ENCODE measurements around the gene HOXC9. TPM values are rescaled to one million over a fixed set of nuclear protein-coding genes. Genes with fewer than 3 reads are reported as not detected.
A peak's percentile ranks its signal among the peaks of the same experiment; 100 is the strongest.

Gene HOXC9
- total RNA-seq, 2 donors from 2014 or later, result not detected

- H3K36me3 Mint-ChIP-seq, result peaks cover 4 to 14% of the 10 kb centered on the region in 2 donors
- no peak overlapping the region for H3K27ac Mint-ChIP-seq
- no peak for DNase-seq (ENCODE audit: low spot score in 2 of 2)
- peak in 1 of 2 donors; percentile 18 for ATAC-seq
- no peaks in the 10 kb centered on the region for H3K9me3 Mint-ChIP-seq
Measured at GRCh38 chr12:54032086-54032619, 32.2 kb downstream of the HOXC9 start.

GRCh38 chr12:54032627-54033100, 32.7 kb downstream of the HOXC9 start, which contains the start of gene HOXC5:
Gene HOXC5, plus strand, starts transcription at chr12:54033050. Its CDS starts 73 bp downstream, at chr12:54033123.
- Mint-ChIP-seq H3K27ac (no peak within 1 kb of the TSS), H3K36me3 (peaks cover 4 to 14% of the 10 kb centered on the region in 2 donors), H3K9me3 (no peaks in the 10 kb centered on the region)
- DNase-seq (ENCODE audit: low spot score in 2 of 2), result peak in 1 of 2 donors; percentile 73
- peak; percentile 31 to 40 for ATAC-seq

- Mint-ChIP-seq H3K27ac (no peak overlapping the region), H3K9me3 (no peaks in the 10 kb centered on the region), H3K36me3 (peaks cover 4 to 14% of the 10 kb centered on the region in 2 donors)
- peak; percentile 32 to 34 for ATAC-seq
- DNase-seq (ENCODE audit: low spot score in 2 of 2), result no peak
Measured at GRCh38 chr12:54033106-54033979, 33.4 kb downstream of the HOXC9 start.

GRCh38 chr12:54033980-54034784, 34.2 kb downstream of the HOXC9 start:
- peaks cover 4 to 14% of the 10 kb centered on the region in 2 donors for H3K36me3 Mint-ChIP-seq
- no peaks in the 10 kb centered on the region for H3K9me3 Mint-ChIP-seq
- H3K27ac Mint-ChIP-seq, result no peak overlapping the region
- DNase-seq (ENCODE audit: low spot score in 2 of 2) (no peak), ATAC-seq (no peak)

- Mint-ChIP-seq H3K36me3 (peaks cover 4 to 14% of the 10 kb centered on the region in 2 donors), H3K27ac (peak overlapping the region in 1 of 2 donors; percentile 60), H3K9me3 (no peaks in the 10 kb centered on the region)
- ATAC-seq, result no peak
- DNase-seq (ENCODE audit: low spot score in 2 of 2), result no peak
Measured at GRCh38 chr12:54034785-54035310, 34.9 kb downstream of the HOXC9 start.

GRCh38 chr12:54035568-54036264, 35.8 kb downstream of the HOXC9 start:
- Mint-ChIP-seq H3K27ac (no peak overlapping the region), H3K36me3 (peaks cover 4 to 14% of the 10 kb centered on the region in 2 donors), H3K9me3 (no peaks in the 10 kb centered on the region)
- DNase-seq (ENCODE audit: low spot score in 2 of 2), result no peak
- no peak for ATAC-seq

- H3K9me3 Mint-ChIP-seq, result no peaks in the 10 kb centered on the region
Measured at GRCh38 chr12:54036620-54037359, 36.8 kb downstream of the HOXC9 start.

GRCh38 chr12:54037360-54038283, 37.7 kb downstream of the HOXC9 start:
- Mint-ChIP-seq H3K36me3 (peaks cover 4 to 9% of the 10 kb centered on the region in 2 donors), H3K27ac (no peak overlapping the region), H3K9me3 (no peaks in the 10 kb centered on the region)
- ATAC-seq (no peak), DNase-seq (ENCODE audit: low spot score in 2 of 2) (no peak)

More at GRCh38 chr12:54036620-54037359, 36.8 kb downstream of the HOXC9 start:
- peak in 1 of 2 donors; percentile 27 for ATAC-seq
- Mint-ChIP-seq H3K36me3 (peaks cover 4 to 14% of the 10 kb centered on the region in 2 donors), H3K27ac (no peak overlapping the region)
- DNase-seq (ENCODE audit: low spot score in 2 of 2), result no peak

- no peak overlapping the region for H3K27ac Mint-ChIP-seq
- ATAC-seq (no peak), DNase-seq (ENCODE audit: low spot score in 2 of 2) (no peak)
- H3K9me3 Mint-ChIP-seq, result no peaks in the 10 kb centered on the region
- peaks cover 3 to 7% of the 10 kb centered on the region in 2 donors for H3K36me3 Mint-ChIP-seq
Measured at GRCh38 chr12:54038284-54038870, 38.4 kb downstream of the HOXC9 start.

- Mint-ChIP-seq H3K36me3 (peaks cover 0 to 5% of the 10 kb centered on the region in 2 donors), H3K27ac (no peak overlapping the region), H3K9me3 (no peaks in the 10 kb centered on the region)
- no peak for ATAC-seq
- no peak for DNase-seq (ENCODE audit: low spot score in 2 of 2)
Measured at GRCh38 chr12:54038871-54039414, 39.0 kb downstream of the HOXC9 start.

GRCh38 chr12:54039417-54040147, 39.6 kb downstream of the HOXC9 start:
- Mint-ChIP-seq H3K36me3 (peaks cover 0 to 5% of the 10 kb centered on the region in 2 donors), H3K9me3 (no peaks in the 10 kb centered on the region), H3K27ac (no peak overlapping the region)
- no peak for DNase-seq (ENCODE audit: low spot score in 2 of 2)
- no peak for ATAC-seq

- DNase-seq (ENCODE audit: low spot score in 2 of 2) (no peak), ATAC-seq (no peak)
- Mint-ChIP-seq H3K27ac (no peak overlapping the region), H3K36me3 (peaks cover 0 to 1% of the 10 kb centered on the region in 2 donors), H3K9me3 (no peaks in the 10 kb centered on the region)
Measured at GRCh38 chr12:54040148-54040494, 40.2 kb downstream of the HOXC9 start.

- ATAC-seq (no peak), DNase-seq (ENCODE audit: low spot score in 2 of 2) (no peak)
- Mint-ChIP-seq H3K9me3 (no peaks in the 10 kb centered on the region), H3K36me3 (no peaks in the 10 kb centered on the region), H3K27ac (no peak overlapping the region)
Measured at GRCh38 chr12:54040648-54041047, 40.7 kb downstream of the HOXC9 start.

All from activated naive CD4-positive, alpha-beta T cell treated with anti-CD3 and anti-CD28 coated beads, Interleukin-2, amount 50 U/mL, for 72 hours (primary cell).